Lower leg skin (tissue), 3 donors: ENCODE data around the gene DUOXA1.

Source experiments
- CTCF ChIP-seq, 3 donors: fragments of 450-650 bp; IDR thresholded peaks; one replicate each; pipeline ENCODE4 v1.5.1; 2016; ENCODE audit warnings: antibody characterized with exemption in 3 of 3, mild to moderate bottlenecking in 3 of 3, moderate library complexity in 2 of 3
- POLR2A ChIP-seq, 2 donors: fragments of 450-650 bp; IDR thresholded peaks; one replicate each; pipeline ENCODE4 v1.6.1; 2016 to 2017; ENCODE audit warnings: antibody characterized with exemption in 2 of 2, mild to moderate bottlenecking in 1 of 2, moderate library complexity in 1 of 2

- TF ChIP-seq CTCF (IDR thresholded peaks at IDR 0.05) (no peak), POLR2A (IDR thresholded peaks at IDR 0.05) (no peak)
Measured at GRCh38 chr15:45110256-45110820, 19.3 kb downstream of the DUOXA1 start.
